ENCODE measurements around the gene RHBDD3.

The RHBDD3 gene

GRCh38 chr22:29245626-29246385 is 22.0 kb downstream of the RHBDD3 start:
- Histone ChIP-seq H3K36me3 (ENCODE audit: control insufficient read depth in 2 of 2, insufficient read depth in 1 of 2, low read length in 2 of 2) (peaks cover 0 to 7% of the 10 kb centered on the region in 2 experiments; a peak in 1 of 3 replicates), H3K4me1 (ENCODE audit: control insufficient read depth, insufficient read depth, low read length) (no peaks in the 10 kb centered on the region), H3K4me3 (ENCODE audit: low read depth, low read length) (no peak overlapping the region), H3K27ac (ENCODE audit: extremely low read depth, low read depth, low read length) (no peak overlapping the region), H3K9me3 (ENCODE audit: control insufficient read depth, insufficient read depth, low read depth, low read length) (peaks cover 2% of the 10 kb centered on the region; the same call in 1 of the 2 replicates)
- CTCF ChIA-PET, result interaction anchor here (0.5 to 3.0 kb wide), 55 partner anchors 10 to 1285 kb away, joined by 3 to 44 read pairs (median 4); partner anchors contain the start of gene EMID1
- TF ChIP-seq ZBTB6 (tag by site-specific recombination; IDR thresholded peaks at IDR 0.05) (no peak), ZNF555 (tag by site-specific recombination; conservative IDR thresholded peaks at IDR 0.05) (no peak), ZBTB48 (tag by site-specific recombination; IDR thresholded peaks at IDR 0.05) (peak; percentile 83), ZNF623 (tag by site-specific recombination; IDR thresholded peaks at IDR 0.05) (peak; percentile 90), BCL11A (tag by site-specific recombination; IDR thresholded peaks at IDR 0.05; ENCODE audit: low read depth) (no peak), ZNF10 (tag by site-specific recombination; IDR thresholded peaks at IDR 0.05) (no peak), ZNF501 (tag by site-specific recombination; IDR thresholded peaks at IDR 0.05) (no peak), ZBTB8A (tag by site-specific recombination; IDR thresholded peaks at IDR 0.05) (no peak), SCRT2 (tag by site-specific recombination; IDR thresholded peaks at IDR 0.05) (peak; percentile 56), ZNF600 (tag by site-specific recombination; IDR thresholded peaks at IDR 0.05) (peak; percentile 47; the same call in 1 of the 2 replicates), ZNF239 (tag by site-specific recombination; IDR thresholded peaks at IDR 0.05) (no peak), CTCF (tag by site-specific recombination; IDR thresholded peaks at IDR 0.05) (peak; percentile 92), ZSCAN30 (tag by site-specific recombination; IDR thresholded peaks at IDR 0.05) (no peak), GLIS1 (tag by site-specific recombination; IDR thresholded peaks at IDR 0.05) (0 out of 2 replicates have a peak, but pooled peaks have one; percentile 16), PBX3 (CRISPR knock-in tag; IDR thresholded peaks at IDR 0.05) (0 out of 2 replicates have a peak, but pooled peaks have one; percentile 80), ZFP3 (tag by site-specific recombination; IDR thresholded peaks at IDR 0.05; ENCODE audit: low read depth) (peak; percentile 82), ZNF654 (tag by site-specific recombination; IDR thresholded peaks at IDR 0.05; ENCODE audit: low read depth) (peak; percentile 83), FEZF1 (tag by site-specific recombination; IDR thresholded peaks at IDR 0.05) (no peak), TCF7L2 (IDR thresholded peaks at IDR 0.05; ENCODE audit: borderline replicate concordance, low read depth, low read length) (no peak)
- TF ChIP-seq, protein P1, sequence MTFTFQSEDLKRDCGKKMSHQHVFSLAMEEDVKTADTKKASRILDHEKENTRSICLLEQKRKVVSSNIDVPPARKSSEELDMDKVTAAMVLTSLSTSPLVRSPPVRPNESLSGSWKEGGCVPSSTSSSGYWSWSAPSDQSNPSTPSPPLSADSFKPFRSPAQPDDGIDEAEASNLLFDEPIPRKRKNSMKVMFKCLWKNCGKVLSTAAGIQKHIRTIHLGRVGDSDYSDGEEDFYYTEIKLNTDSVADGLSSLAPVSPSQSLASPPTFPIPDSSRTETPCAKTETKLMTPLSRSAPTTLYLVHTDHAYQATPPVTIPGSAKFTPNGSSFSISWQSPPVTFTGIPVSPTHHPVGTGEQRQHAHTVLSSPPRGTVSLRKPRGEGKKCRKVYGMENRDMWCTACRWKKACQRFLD (tag by site-specific recombination; IDR thresholded peaks at IDR 0.05), result no peak
- TF ChIP-seq, protein P2, sequence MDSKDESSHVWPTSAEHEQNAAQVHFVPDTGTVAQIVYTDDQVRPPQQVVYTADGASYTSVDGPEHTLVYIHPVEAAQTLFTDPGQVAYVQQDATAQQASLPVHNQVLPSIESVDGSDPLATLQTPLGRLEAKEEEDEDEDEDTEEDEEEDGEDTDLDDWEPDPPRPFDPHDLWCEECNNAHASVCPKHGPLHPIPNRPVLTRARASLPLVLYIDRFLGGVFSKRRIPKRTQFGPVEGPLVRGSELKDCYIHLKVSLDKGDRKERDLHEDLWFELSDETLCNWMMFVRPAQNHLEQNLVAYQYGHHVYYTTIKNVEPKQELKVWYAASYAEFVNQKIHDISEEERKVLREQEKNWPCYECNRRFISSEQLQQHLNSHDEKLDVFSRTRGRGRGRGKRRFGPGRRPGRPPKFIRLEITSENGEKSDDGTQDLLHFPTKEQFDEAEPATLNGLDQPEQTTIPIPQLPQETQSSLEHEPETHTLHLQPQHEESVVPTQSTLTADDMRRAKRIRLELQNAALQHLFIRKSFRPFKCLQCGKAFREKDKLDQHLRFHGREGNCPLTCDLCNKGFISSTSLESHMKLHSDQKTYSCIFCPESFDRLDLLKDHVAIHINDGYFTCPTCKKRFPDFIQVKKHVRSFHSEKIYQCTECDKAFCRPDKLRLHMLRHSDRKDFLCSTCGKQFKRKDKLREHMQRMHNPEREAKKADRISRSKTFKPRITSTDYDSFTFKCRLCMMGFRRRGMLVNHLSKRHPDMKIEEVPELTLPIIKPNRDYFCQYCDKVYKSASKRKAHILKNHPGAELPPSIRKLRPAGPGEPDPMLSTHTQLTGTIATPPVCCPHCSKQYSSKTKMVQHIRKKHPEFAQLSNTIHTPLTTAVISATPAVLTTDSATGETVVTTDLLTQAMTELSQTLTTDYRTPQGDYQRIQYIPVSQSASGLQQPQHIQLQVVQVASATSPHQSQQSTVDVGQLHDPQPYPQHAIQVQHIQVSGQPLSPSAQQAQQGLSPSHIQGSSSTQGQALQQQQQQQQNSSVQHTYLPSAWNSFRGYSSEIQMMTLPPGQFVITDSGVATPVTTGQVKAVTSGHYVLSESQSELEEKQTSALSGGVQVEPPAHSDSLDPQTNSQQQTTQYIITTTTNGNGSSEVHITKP (tag by site-specific recombination; IDR thresholded peaks at IDR 0.05), result no peak
- POLR2A ChIA-PET, result interaction anchor here (0.5 to 1.3 kb wide), 3 partner anchors 23 to 178 kb away, joined by 3 to 4 read pairs (median 4); no protein-coding TSS in a partner anchor

Measured in HEK293 (cell line).